ENCODE measurements around the gene SH3RF1. TPM values are rescaled to one million over a fixed set of nuclear protein-coding genes. Genes with fewer than 3 reads are reported as not detected.

Gene SH3RF1
- total RNA-seq, 1 experiment from 2014 or later: 59.5 TPM

DNA sequence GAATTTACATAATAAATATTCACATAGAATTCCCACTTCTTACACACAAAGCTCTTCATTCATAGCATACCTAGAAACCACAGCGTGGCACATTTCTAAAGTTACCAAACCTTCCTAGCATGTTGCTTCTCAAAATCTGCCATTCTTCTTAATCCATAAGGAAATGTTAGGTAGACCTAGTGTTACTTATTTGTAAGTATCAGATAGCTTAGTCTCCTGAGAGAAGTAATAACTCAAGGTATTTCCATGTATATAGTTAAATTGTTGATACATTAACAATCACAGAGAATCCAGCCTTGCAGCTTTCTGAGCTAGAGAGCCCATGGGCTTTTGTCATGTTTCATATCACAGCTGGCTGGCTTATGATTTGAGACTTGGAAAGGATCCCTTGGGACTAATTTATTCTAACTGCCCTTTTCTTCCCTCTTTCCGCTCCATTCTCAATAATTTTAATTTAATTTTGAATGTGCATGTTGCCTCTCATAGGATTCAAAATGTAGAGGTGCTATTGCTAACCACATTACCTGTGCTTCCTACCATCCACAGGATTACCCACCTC lies 17.6 kb downstream of the SH3RF1 start:
- intact Hi-C loops (cut with micrococcal nuclease): loop anchor here (5.0 to 10.0 kb wide), 2 partner anchors 136 to 718 kb away; no protein-coding TSS in a partner anchor
- TF ChIP-seq ELF1 (IDR thresholded peaks at IDR 0.05; ENCODE audit: borderline replicate concordance, low read depth) (no peak), TCF7L2 (IDR thresholded peaks at IDR 0.05; ENCODE audit: borderline replicate concordance, extremely low read depth, insufficient read depth, insufficient read length) (no peak), FOSL1 (IDR thresholded peaks at IDR 0.05; ENCODE audit: low read depth) (0 out of 2 replicates have a peak, but pooled peaks have one; percentile 9), ATF3 (IDR thresholded peaks at IDR 0.05) (no peak), POLR2A (IDR thresholded peaks at IDR 0.05; ENCODE audit: borderline replicate concordance, extremely low read depth, insufficient read depth, insufficient read length) (no peak)
- no peaks in the 10 kb centered on the region for H4K20me1 ChIP-seq (ENCODE audit: insufficient read depth)
- H3K9ac ChIP-seq (ENCODE audit: low read length): peak overlapping the region; percentile 58
- peak overlapping the region in 1 of 2 experiments; percentile 44; a peak in 1 of 4 replicates for H3K4me3 ChIP-seq (replicated peaks in 1 of 2; ENCODE audit: low read depth in 1 of 2, low read length in 2 of 2)
- POLR2A ChIA-PET: interaction anchor here (2.5 kb wide), 1 partner anchor 17 kb away, joined by 6 read pairs; no protein-coding TSS in a partner anchor
- CTCF ChIA-PET: interaction anchor here (1.0 kb wide), 1 partner anchor 8 kb away, joined by 3 read pairs; no protein-coding TSS in a partner anchor
- no peaks in the 10 kb centered on the region for H3K9me3 ChIP-seq (ENCODE audit: control insufficient read depth in 1 of 2, insufficient read depth in 1 of 2, low read depth in 1 of 2, low read length in 2 of 2)
- H3K4me2 ChIP-seq (ENCODE audit: low read length): peak overlapping the region; percentile 74
- peak overlapping the region; percentile 82 for H3K27ac ChIP-seq (ENCODE audit: low read depth, low read length)
- no peaks in the 10 kb centered on the region for H3K27me3 ChIP-seq (ENCODE audit: insufficient read depth, low read length)
- no peak overlapping the region for H2AFZ ChIP-seq (ENCODE audit: low read depth, low read length, poor library complexity, severe bottlenecking)
- H3K36me3 ChIP-seq (ENCODE audit: control insufficient read depth in 1 of 2, insufficient read depth in 2 of 2, low read length in 2 of 2): no peaks in the 10 kb centered on the region
- RAD21 ChIA-PET (ENCODE audit: low non-redundant PET in 1 of 2, low total read pairs in 2 of 2, uncharacterized antibody in 2 of 2, unreplicated experiment in 2 of 2): no interaction called here
- H3K4me1 ChIP-seq (ENCODE audit: control insufficient read depth in 1 of 2, insufficient read depth in 2 of 2, low read length in 2 of 2): peaks cover 86 to 92% of the 10 kb centered on the region in 2 experiments
- DNase-seq (ENCODE audit: low read depth, low spot score): no peak
- H3K79me2 ChIP-seq (ENCODE audit: insufficient read depth, low read length): peaks cover 97% of the 10 kb centered on the region
- no peaks in the 10 kb centered on the region for H3K9me2 ChIP-seq (ENCODE audit: insufficient read depth)
- ATAC-seq: no peak
- BruUV-seq (replicated peaks): no TSS peak

- DNase-seq (ENCODE audit: low read depth, low spot score): no peak
- Histone ChIP-seq H3K79me2 (ENCODE audit: insufficient read depth, low read length) (peaks cover 97% of the 10 kb centered on the region), H3K27me3 (ENCODE audit: insufficient read depth, low read length) (no peaks in the 10 kb centered on the region), H3K36me3 (ENCODE audit: control insufficient read depth in 1 of 2, insufficient read depth in 2 of 2, low read length in 2 of 2) (no peaks in the 10 kb centered on the region), H3K4me1 (ENCODE audit: control insufficient read depth in 1 of 2, insufficient read depth in 2 of 2, low read length in 2 of 2) (peaks cover 80 to 85% of the 10 kb centered on the region in 2 experiments), H4K20me1 (ENCODE audit: insufficient read depth) (no peaks in the 10 kb centered on the region), H3K9ac (ENCODE audit: low read length) (peak overlapping the region; percentile 58), H3K9me2 (ENCODE audit: insufficient read depth) (no peaks in the 10 kb centered on the region), H3K4me2 (ENCODE audit: low read length) (peak overlapping the region; percentile 74), H3K9me3 (ENCODE audit: control insufficient read depth in 1 of 2, insufficient read depth in 1 of 2, low read depth in 1 of 2, low read length in 2 of 2) (no peaks in the 10 kb centered on the region), H2AFZ (ENCODE audit: low read depth, low read length, poor library complexity, severe bottlenecking) (no peak overlapping the region), H3K4me3 (replicated peaks in 1 of 2; ENCODE audit: low read depth in 1 of 2, low read length in 2 of 2) (peak overlapping the region in 1 of 2 experiments; percentile 42; a peak in 2 of 4 replicates), H3K27ac (ENCODE audit: low read depth, low read length) (peak overlapping the region; percentile 82)
- ATAC-seq: no peak
- RAD21 ChIA-PET (ENCODE audit: low non-redundant PET in 1 of 2, low total read pairs in 2 of 2, uncharacterized antibody in 2 of 2, unreplicated experiment in 2 of 2): no interaction called here
- POLR2A ChIA-PET: interaction anchor here (2.5 kb wide), 1 partner anchor 17 kb away, joined by 6 read pairs; no protein-coding TSS in a partner anchor
- no TSS peak for BruUV-seq (replicated peaks)
- intact Hi-C loops (cut with micrococcal nuclease): loop anchor here (5.0 to 10.0 kb wide), 2 partner anchors 135 to 718 kb away; no protein-coding TSS in a partner anchor
- CTCF ChIA-PET: interaction anchor here (1.0 kb wide), 1 partner anchor 9 kb away, joined by 3 read pairs; no protein-coding TSS in a partner anchor
- TF ChIP-seq SIN3A (IDR thresholded peaks at IDR 0.05; ENCODE audit: low read depth): 0 out of 2 replicates have a peak, but pooled peaks have one; percentile 21
- TF ChIP-seq, protein P1, sequence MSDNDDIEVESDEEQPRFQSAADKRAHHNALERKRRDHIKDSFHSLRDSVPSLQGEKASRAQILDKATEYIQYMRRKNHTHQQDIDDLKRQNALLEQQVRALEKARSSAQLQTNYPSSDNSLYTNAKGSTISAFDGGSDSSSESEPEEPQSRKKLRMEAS (IDR thresholded peaks at IDR 0.05): peak; percentile 24; the same call in 1 of the 2 replicates
- TF ChIP-seq, protein P2, sequence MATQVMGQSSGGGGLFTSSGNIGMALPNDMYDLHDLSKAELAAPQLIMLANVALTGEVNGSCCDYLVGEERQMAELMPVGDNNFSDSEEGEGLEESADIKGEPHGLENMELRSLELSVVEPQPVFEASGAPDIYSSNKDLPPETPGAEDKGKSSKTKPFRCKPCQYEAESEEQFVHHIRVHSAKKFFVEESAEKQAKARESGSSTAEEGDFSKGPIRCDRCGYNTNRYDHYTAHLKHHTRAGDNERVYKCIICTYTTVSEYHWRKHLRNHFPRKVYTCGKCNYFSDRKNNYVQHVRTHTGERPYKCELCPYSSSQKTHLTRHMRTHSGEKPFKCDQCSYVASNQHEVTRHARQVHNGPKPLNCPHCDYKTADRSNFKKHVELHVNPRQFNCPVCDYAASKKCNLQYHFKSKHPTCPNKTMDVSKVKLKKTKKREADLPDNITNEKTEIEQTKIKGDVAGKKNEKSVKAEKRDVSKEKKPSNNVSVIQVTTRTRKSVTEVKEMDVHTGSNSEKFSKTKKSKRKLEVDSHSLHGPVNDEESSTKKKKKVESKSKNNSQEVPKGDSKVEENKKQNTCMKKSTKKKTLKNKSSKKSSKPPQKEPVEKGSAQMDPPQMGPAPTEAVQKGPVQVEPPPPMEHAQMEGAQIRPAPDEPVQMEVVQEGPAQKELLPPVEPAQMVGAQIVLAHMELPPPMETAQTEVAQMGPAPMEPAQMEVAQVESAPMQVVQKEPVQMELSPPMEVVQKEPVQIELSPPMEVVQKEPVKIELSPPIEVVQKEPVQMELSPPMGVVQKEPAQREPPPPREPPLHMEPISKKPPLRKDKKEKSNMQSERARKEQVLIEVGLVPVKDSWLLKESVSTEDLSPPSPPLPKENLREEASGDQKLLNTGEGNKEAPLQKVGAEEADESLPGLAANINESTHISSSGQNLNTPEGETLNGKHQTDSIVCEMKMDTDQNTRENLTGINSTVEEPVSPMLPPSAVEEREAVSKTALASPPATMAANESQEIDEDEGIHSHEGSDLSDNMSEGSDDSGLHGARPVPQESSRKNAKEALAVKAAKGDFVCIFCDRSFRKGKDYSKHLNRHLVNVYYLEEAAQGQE (IDR thresholded peaks at IDR 0.05; ENCODE audit: low read depth): no peak
Observed at GRCh38 chr4:169252339-169253112, 18.2 kb downstream of the SH3RF1 start.
